ENCODE measurements around the gene FASN. TPM values are rescaled to one million over a fixed set of nuclear protein-coding genes. Genes with fewer than 3 reads are reported as not detected.

FASN gene
- total and polyA plus RNA-seq, 2 of the 13 experiments (the other 11 are each of a cell fraction or from before 2014, with no cell fraction given): 51.7 to 101 TPM

GRCh38 chr17:82076018-82076784 is 21.8 kb downstream of the FASN start (continued):
- TF ChIP-seq ZNF589 (CRISPR knock-in tag; conservative IDR thresholded peaks at IDR 0.05) (peak; percentile 61; the same call in 1 of the 2 replicates), ZNF124 (CRISPR knock-in tag; IDR thresholded peaks at IDR 0.05) (no peak), HBP1 (CRISPR knock-in tag; IDR thresholded peaks at IDR 0.05; ENCODE audit: low read depth) (no peak), ZNF691 (CRISPR knock-in tag; IDR thresholded peaks at IDR 0.05; ENCODE audit: borderline replicate concordance, low read depth) (no peak), BORCS8-MEF2B (CRISPR knock-in tag; IDR thresholded peaks at IDR 0.05) (peak; percentile 38; the same call in 1 of the 2 replicates), TEF (CRISPR knock-in tag; IDR thresholded peaks at IDR 0.05) (no peak), MTERF4 (CRISPR knock-in tag; IDR thresholded peaks at IDR 0.05) (no peak), DNMT1 (CRISPR knock-in tag; IDR thresholded peaks at IDR 0.05) (no peak), EEA1 (CRISPR knock-in tag; IDR thresholded peaks at IDR 0.05; ENCODE audit: borderline replicate concordance) (peak; percentile 58; the same call in 1 of the 2 replicates), PRPF4 (IDR thresholded peaks at IDR 0.05; ENCODE audit: low read depth, low read length, poor library complexity, severe bottlenecking) (no peak), ZNF543 (CRISPR knock-in tag; IDR thresholded peaks at IDR 0.05) (no peak), SIX4 (CRISPR knock-in tag; IDR thresholded peaks at IDR 0.05) (no peak), ZNF230 (CRISPR knock-in tag; IDR thresholded peaks at IDR 0.05) (0 out of 2 replicates have a peak, but pooled peaks have one; percentile 40)
- TF ChIP-seq, protein P1, sequence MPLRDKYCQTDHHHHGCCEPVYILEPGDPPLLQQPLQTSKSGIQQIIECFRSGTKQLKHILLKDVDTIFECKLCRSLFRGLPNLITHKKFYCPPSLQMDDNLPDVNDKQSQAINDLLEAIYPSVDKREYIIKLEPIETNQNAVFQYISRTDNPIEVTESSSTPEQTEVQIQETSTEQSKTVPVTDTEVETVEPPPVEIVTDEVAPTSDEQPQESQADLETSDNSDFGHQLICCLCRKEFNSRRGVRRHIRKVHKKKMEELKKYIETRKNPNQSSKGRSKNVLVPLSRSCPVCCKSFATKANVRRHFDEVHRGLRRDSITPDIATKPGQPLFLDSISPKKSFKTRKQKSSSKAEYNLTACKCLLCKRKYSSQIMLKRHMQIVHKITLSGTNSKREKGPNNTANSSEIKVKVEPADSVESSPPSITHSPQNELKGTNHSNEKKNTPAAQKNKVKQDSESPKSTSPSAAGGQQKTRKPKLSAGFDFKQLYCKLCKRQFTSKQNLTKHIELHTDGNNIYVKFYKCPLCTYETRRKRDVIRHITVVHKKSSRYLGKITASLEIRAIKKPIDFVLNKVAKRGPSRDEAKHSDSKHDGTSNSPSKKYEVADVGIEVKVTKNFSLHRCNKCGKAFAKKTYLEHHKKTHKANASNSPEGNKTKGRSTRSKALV (CRISPR knock-in tag; IDR thresholded peaks at IDR 0.05): no peak
- TF ChIP-seq, protein P2, sequence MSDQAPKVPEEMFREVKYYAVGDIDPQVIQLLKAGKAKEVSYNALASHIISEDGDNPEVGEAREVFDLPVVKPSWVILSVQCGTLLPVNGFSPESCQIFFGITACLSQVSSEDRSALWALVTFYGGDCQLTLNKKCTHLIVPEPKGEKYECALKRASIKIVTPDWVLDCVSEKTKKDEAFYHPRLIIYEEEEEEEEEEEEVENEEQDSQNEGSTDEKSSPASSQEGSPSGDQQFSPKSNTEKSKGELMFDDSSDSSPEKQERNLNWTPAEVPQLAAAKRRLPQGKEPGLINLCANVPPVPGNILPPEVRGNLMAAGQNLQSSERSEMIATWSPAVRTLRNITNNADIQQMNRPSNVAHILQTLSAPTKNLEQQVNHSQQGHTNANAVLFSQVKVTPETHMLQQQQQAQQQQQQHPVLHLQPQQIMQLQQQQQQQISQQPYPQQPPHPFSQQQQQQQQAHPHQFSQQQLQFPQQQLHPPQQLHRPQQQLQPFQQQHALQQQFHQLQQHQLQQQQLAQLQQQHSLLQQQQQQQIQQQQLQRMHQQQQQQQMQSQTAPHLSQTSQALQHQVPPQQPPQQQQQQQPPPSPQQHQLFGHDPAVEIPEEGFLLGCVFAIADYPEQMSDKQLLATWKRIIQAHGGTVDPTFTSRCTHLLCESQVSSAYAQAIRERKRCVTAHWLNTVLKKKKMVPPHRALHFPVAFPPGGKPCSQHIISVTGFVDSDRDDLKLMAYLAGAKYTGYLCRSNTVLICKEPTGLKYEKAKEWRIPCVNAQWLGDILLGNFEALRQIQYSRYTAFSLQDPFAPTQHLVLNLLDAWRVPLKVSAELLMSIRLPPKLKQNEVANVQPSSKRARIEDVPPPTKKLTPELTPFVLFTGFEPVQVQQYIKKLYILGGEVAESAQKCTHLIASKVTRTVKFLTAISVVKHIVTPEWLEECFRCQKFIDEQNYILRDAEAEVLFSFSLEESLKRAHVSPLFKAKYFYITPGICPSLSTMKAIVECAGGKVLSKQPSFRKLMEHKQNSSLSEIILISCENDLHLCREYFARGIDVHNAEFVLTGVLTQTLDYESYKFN (CRISPR knock-in tag; conservative IDR thresholded peaks at IDR 0.05): no peak
- TF ChIP-seq, protein P3, sequence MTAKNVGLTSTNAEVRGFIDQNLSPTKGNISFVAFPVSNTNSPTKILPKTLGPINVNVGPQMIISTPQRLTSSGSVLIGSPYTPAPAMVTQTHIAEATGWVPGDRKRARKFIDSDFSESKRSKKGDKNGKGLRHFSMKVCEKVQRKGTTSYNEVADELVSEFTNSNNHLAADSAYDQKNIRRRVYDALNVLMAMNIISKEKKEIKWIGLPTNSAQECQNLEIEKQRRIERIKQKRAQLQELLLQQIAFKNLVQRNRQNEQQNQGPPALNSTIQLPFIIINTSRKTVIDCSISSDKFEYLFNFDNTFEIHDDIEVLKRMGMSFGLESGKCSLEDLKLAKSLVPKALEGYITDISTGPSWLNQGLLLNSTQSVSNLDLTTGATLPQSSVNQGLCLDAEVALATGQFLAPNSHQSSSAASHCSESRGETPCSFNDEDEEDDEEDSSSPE (CRISPR knock-in tag; IDR thresholded peaks at IDR 0.05): no peak

Data from HepG2 (cell line).